Forelimb muscle (tissue), 1 donor: ENCODE results near the gene PROX2. TPM values are rescaled to one million over a fixed set of nuclear protein-coding genes. Genes with fewer than 3 reads are reported as not detected.

Experiments used
- DNase-seq: peaks from one replicate; pipeline ENCODE4 v3.0.0-alpha.2; 2013; ENCODE audit warnings: low read depth
- polyA plus RNA-seq: library from polyadenylated mRNA; unstranded; fragments of 120-200 nt; gene quantifications from one replicate; pipeline ENCODE4 v1.2.1, GENCODE V29; 2013; ENCODE audit not compliant: insufficient read length

PROX2 gene
- polyA plus RNA-seq, 1 donor = 0.85 TPM

DNA sequence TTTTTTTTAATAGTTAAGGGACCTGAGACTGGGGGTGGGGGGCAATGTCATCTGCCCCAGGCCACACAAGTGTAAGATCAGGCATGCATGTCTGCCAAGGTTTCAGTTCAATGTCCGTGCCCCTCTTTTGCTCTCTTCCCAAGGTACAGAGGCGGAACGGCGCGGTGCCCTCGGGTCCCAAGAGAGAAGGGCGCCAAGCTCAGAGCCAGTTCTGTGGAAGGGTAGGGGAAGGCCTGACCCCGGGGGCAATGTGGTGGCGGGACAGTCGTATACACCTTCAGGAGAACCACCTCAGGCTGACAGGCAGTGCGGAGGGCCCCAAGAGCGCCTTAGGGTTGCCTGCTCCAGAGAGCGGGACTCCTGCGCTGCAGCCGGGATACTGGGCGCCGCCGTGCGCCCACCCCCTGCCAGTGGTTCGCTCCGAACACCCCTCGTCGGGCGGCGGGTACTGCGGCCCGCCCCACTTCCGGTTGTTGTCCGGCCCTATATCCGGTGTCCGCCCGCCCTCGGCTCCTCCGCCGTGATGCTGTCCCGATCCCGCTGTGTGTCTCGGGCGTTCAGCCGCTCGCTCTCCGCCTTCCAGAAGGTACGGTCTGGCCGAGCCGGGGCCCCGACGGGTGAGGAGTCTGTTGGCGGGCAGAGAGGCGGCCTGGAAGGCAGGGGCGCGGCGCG lies 5.6 kb upstream of the PROX2 start, which contains the start of gene DLST:
Gene DLST (plus strand): TSS at position 486 of the 672 bp plus-strand sequence. CDS start 38 bp downstream, at position 524.
- DNase-seq = peak; percentile 52

DNA sequence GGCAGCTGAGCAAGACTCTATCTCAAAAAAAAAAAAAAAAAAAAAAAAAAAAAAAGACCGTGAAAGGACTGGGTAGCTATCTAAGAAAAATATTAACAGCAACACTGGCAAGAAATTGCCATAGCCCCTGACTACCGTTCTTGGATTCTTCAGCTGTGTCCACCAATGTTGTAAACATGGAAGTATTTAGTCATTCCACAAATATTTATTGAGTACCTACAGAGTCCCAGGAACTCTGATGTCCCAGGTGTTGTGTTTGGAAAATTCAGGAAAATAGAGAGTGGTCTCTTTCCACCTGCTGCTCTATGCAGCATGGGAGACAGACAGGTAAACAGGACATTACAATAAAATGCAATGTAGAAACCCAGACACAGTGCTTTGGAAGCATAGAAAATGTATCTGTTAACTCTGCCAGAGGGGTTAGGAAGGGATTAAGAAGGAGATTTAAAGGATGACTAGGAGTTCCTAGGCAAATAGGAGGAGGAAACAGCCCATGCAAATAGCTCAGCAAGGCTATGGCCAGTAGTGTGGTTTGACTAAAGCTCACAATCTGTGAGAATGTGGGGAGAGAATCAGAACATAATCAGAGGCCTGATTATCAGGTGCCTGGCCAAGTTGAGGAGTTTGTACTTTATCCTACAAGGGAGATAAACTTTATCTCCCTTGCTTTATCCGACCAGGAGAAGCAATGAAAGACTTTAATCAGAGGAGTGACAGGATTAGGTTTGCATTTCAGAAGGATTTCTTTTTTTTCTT lies 3.7 kb upstream of the PROX2 start:
- no peak for DNase-seq

DNA sequence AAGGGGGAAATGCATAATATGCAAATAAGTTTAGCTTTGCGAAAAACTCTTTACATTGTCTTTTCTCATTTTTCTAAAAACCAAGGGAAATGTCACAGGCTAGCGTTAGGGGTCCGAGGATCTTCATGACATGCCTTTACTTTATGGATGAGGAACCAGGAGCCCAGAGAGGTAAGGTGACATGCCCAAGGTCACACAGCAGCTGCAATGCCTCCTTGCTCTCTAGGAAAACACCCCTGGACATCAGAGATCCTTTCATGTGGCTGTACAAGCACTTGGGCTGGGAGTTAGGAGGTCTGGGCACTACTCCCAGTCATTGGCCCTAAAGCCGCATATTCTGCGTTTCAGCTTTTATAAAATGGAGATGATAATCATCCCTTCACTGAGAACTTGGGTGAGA lies 741 bp downstream of the PROX2 start:
- DNase-seq = no peak

DNA sequence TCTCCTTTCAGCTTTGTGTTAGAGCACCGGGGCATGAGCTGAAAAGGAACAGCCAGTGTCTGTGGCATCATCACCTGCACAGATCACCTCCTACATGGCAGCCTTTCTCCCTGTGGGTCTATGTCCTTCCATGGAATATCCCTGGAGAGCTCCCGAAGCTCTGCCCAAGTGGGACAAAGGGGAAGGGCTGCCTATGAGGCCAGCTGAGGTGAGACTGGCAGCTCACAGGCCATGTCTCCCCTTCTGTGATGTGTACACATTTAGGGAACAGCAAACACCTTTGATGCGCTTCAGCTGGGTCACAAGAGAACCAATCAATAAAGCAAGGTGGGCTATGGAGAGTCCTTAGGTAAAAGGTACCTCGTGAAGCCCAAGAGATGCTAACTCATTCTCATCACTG lies 4.1 kb downstream of the PROX2 start:
- DNase-seq = no peak

DNA sequence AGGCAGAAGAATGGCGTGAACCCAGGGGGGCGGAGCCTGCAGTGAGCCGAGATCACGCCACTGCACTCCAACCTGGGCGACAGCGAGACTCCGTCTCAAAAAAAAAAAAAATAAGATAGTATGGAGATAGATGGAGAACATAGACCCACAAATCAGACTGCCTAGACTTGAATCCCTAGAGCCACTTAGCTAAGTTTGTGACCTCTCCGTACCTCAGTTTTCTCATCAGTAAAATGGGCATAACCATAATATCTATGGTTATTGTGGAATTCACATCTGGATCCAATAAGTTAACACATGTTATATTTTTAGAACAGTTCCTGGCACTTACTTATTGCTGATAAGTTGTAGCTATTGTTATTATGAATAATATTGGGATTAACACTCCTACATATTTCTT lies 7.2 kb downstream of the PROX2 start:
- no peak for DNase-seq

DNA sequence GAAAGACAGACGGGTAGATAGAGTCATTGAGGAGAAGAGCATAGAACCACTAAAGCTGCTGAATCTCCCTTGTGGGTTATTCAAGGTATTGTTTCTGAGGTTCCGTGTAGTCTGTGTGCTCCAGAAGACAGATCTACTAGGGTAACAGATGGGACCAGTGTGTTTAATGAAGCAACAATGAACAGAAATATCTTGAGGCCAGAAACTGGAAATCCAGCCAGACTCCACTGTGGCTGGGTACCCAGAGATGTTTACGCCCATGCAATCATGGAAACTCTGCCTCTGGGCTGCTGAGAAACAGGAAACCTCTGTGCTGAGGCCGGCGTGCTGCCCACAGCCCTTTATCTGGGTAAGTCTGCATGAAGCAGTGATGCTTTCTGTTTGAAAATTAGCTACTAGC lies 8.3 kb downstream of the PROX2 start:
- DNase-seq = no peak

DNA sequence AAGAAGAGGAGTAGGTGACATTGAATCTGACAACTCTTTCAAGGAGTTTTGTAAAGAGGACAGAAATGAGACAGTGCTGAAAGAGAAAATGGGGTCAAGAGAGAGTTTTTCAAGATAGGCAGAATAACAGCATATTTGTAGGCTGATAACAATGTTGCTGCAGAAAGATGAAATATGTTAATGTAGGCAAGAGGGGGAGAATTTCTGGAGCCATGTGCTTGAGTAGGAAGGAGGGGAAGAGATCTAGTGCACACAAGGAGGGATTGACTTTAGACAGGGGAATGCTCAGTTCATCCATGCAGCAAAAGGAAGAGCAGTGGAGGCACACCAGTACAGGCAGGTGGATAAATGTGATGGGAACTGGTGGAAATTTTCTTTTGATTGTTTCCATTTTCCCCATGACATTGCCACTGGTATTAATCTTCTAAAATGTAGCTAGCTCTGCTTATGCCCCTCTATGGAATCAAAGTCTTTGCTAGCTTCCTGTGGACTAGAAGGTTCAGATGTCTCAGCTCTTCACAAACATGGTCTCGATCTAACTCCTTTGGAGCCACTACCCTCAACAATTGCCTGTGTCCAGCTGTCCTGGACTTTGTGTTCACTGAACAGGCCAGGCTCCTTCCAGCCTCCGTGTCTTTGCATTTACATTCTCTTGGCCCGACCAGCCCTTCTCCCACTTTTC lies 9.1 kb downstream of the PROX2 start:
- no peak for DNase-seq

DNA sequence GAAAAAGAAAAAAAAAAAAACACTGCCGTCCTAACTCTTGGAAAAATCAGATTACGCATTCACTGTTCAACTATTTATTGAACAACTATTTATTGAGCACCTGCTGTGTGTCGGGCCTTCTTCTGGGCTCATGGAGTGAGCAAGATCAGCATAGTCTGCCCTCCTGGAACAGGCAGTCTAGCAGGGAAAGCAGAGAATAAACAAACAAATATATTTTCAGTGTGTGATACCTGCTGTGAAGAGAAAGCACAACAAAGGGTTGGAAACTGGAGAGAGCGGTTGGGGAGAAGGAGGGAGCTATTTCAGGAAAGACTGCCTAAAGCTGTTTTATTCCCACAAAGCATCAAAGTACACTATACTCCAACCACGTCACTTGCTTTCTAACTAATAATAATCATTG lies 10.8 kb downstream of the PROX2 start:
- DNase-seq = no peak

DNA sequence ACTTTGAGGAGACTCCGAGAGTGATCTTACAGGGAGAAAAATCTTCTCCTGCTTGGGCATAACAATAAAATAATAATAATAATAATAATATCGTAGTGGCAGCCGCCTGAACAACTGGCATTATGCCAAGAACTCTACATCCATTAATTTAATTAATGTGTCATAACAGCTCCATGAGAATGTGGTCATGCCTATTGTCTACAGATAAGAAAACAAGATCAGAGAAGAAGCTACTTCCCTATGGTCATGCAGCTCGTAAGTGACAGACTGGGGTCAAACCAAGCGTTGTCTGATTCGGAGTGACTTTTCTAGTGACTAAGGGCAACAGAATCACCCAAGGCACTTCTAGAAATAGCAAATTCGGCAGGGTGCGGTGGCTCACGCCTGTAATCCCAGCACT lies 11.7 kb downstream of the PROX2 start:
- DNase-seq = no peak

DNA sequence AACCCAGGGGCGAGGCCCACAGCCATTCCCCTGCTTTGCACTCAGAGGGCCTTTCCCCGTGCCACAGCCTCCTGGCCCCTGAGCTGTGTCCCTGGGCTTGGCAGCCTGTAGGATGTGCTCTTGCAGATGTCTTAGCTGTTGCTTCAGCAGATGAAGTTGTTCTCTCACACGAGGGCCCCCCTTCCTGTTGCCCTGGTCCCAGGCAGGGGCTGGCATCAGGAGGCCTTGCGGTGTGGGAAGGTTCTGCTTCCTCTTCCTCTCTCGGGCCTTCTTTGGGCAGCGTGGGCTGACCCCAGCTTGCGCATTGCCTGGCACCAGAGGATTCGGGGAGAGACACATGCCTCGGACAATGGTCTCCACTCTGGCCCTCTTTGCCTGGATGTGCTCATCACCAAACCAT lies 12.7 kb downstream of the PROX2 start:
- DNase-seq = no peak

DNA sequence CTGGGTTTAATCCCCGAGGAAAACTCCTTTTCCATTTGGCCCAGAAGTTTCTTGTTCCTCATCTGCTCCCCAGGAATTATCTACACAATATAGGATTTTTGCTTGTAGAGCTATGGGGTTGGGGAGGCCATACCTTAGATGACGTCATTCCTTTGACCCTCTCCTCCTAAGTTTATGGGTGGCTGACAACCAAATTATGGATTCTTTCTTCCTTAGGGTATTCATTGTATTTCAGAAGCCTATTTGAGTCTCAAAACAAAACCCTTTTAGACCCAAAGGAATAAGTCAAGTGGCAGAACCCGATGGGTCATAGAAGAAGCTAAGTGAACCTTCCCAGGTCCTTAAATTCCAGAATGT lies 14.2 kb downstream of the PROX2 start:
- DNase-seq = no peak

DNA sequence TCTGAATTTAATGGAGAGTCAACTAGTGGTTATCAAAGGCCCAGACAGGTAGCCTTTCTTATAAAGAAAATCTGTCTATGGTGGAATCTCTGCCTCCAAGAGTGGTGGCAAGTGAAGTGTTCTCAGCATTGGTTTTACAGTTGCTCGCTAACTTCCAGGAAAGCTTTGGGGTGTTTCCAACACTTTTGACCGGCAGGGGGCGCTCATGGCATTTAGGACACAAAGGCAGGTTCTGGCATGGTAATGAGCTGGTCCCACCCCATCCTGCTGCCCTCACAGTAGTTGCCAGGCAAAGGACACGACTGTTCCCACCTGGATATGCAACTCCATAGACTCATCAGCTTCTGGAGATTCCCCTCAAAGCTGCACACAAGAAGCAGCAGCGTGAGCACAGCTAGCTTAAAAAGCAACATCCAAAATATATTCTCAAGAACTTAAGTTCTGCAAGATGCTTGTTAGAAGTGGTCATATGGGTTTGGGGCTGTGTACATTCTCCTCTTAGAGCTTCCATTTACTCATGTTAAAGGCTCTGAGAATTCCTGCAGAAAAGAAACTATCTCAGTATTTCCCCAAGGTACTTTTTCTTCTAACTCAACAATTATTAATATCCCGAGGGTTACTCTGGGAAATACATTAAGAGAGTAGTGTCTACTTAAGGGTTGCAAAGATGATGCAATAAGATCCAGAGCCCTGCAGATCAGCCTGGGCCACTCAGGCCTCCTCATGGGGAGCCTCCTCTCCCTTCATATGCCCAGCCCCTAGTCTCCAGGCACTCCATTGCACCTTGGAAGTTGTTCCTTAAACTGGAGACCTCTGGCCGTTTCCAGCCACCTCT lies 14.8 kb downstream of the PROX2 start:
- no peak for DNase-seq

DNA sequence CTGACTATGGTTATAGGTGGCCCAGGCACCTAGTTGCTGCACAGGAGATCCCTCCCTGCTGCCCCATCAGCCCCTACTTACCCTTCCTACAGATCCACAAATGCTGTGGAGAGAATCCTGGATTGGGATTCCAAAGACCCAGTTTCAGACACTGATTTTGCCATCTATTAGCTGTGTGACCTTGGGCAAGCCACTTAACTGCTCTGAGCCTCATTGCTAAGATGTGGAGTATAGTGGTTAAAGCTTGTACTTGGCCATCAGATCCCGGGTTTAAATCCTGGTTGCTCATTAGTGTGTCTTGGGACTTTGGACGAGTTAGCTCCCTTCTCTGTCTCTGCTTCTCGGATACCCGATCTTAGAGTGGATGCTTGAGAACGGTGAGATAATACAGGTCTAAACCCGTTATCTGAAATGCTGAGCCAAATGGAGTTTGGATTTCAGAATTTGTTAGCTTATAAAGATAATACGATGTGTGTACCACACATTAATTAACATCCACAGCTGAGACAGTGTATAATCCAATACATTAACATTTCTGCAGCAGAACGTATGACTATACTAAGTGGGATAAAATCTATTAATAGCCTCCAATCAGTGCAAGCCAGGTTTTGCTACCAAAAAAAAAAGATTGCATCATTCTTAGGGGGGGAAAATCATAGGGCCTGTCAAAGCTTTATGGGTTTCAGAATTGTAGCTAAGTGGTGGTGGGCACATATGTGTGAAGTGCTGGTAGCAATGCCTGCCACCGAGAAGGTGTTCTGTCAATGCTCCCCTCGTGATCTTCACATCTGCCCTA lies 16.0 kb downstream of the PROX2 start:
- no peak for DNase-seq

DNA sequence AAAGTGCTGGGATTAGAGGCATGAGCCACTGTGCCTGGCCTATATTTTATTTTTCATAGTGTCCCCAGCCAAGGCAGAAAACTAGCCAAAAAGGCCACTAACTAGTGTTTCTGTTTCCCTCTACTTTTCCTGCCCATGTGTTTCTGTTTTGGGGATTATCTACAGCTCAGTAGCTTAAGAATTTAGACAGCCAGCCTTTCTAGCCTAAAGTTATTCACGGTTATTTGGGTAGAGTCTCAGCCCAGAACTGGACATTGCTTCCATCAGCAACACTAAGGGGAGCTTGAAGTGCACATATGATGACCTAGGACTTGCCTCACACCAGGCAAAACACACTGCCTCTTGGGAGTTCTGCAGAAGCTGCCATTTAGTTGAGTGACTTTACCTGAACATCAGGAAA lies 17.9 kb downstream of the PROX2 start:
- DNase-seq = no peak

DNA sequence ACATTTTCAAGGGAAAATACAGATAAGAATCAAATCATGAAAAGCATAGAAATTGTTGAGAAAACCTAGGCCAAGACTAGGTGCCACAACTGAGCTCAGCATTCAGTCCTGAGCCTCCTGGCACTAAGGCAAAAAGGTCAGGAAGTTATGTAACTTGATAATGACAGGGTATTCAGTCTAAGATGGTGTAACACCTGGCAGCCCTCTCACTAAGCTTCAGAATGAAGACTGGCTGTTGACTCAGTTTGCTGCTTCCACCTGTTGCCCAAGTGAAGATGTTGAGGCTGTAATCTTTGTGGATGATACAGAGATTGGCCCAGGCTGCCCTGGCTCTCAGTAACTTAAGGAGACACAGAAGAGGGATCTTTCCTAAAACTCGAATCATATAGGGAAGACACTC lies 19.6 kb downstream of the PROX2 start:
- DNase-seq = no peak

DNA sequence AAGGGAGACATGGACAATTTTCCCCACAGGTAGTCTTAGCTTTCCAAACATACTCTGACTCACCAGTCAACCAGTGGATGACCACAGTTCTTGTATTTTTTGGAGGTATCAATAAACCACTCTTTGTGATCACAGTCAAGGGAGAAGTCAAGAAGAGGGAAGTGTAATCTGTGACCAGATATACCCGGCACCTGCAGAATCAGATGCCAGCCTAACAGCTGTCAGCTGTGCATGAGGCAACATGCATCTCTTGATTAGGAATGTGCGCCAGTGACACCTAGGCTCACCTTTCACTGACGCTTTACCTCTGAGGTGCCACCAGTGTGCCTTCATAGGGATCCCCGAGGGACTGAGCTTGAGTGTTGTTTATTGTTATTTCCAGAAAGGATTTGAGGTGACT lies 20.0 kb downstream of the PROX2 start:
- no peak for DNase-seq

DNA sequence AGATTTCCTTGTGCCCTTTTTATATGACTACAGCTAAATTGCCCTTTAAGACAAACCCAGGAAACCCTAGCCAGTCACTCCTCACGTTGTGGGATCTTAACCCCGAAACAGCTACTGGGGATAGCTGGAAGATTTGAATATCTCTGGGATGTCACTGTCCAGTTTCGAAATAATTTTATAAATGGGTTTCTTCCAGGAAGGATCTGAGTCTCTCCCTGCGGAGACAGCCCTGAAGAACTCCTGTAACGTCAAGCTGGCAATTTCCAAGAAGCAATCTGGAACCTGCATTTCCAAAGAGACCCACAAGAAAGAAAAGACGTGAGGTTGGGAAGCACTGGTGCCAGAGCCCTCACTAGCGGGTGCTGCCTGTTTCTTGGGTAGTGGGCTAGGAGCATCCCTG lies 20.9 kb downstream of the PROX2 start:
- DNase-seq = no peak

DNA sequence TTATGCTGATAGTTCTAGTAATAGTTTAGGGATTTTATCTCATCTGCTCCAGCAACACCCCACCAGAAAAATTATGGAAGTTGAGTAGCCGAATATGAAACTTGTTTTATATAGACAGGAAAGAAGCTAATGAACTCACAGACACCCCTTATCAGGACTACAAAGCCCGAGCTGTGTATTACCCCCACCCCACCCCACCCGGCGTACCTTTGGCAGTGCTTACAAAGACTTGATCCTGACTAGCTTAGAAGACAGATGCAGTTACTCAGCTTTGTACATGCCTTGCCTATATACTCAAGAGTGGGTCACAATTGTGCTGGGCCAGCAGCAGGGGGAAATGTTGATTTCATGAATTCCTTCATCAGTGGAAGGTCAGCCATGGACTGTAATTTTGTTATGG lies 22.4 kb downstream of the PROX2 start:
- DNase-seq = no peak

DNA sequence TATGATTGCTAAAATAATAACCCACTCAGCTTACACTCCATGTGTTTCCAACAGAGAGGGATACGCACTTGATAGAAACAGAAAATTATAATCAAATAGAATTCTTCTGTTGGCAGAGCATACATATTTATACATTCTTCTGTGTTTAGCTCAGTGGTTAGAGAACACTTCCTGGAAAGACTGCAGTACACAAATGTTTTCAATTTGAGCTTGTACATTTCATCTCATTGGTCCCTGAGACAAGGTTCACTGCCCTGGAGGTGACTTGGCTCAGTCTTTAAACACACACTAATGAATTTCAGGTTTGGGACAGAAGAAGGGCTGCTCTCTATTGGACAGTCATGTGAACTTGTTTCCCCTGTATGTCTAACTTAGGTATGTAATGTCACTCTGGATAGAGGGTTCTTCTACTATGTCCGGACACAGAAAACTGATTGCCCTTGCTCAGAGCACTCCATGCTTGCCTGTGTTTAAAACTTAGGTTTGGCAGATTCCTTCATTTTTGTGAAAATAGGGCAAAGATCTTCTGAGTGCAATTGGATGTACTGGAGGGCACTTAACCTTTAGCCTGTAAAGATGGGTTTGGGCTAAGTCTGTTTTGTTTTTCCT lies 22.9 kb downstream of the PROX2 start:
- peak; percentile 49 for DNase-seq

DNA sequence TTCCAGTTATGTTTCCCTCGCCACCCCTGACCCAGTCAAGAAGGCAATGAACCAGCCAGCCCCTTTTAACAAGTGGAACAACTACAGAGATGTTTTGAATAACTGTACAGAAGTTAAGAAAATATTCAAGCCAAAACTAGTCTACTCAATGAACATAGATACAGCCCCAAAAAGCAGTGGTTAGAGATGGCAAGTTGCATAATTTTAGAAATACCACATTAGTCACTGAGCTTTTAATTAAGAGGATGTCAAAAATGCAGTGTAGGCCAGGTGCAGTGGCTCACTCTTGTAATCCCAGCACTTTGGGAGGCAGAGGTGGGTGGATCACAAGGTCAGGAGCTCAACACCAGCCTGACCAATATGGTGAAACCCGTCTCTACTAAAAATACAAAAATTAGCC lies 27.2 kb downstream of the PROX2 start:
- DNase-seq = no peak
